K562 (cell line): Measurements from ENCODE around the gene TTLL12.

Source experiments
- ATF2 ChIP-seq: sonication (generic); formaldehyde crosslinking; IDR thresholded peaks from 2 replicates; pipeline ENCODE4 v1.8.1; 2022; ENCODE audit warnings: missing genetic modification reagents
- CTCF ChIP-seq, 3 experiments: IDR thresholded peaks in 2 of 3; conservative IDR thresholded peaks in 1 of 3; 2 replicates each; pipeline ENCODE4 v1.5.1; 2011 to 2012; ENCODE audit warnings: low read length in 3 of 3, mild to moderate bottlenecking in 3 of 3, control low read depth in 2 of 3, improper control_type of control experiment in 1 of 3, inconsistent platforms in 1 of 3, low read depth in 1 of 3, mixed read lengths in 1 of 3, moderate library complexity in 1 of 3; ENCODE audit not compliant: insufficient read depth in 2 of 3
- EZH2 ChIP-seq: IDR thresholded peaks from 2 replicates; pipeline ENCODE4 v1.6.1; 2012; ENCODE audit warnings: low read depth, mild to moderate bottlenecking, inconsistent platforms, low read length, borderline replicate concordance
- POLR2AphosphoS2 ChIP-seq: IDR thresholded peaks from 2 replicates; pipeline ENCODE4 v1.6.1; 2012; ENCODE audit warnings: low read length, improper control_type of control experiment
- SETDB1 ChIP-seq: IDR thresholded peaks from one replicate; pipeline ENCODE4 v1.6.1; 2012; ENCODE audit warnings: low read length, control low read depth, inconsistent platforms
- TAF1 ChIP-seq: IDR thresholded peaks from 2 replicates; pipeline ENCODE4 v1.6.1; 2011; ENCODE audit warnings: mild to moderate bottlenecking, low read length, moderate library complexity; ENCODE audit not compliant: insufficient read depth, control insufficient read depth, severe bottlenecking; ENCODE audit errors: extremely low read depth

GRCh38 chr22:43150731-43151206 is 36.2 kb downstream of the TTLL12 start:
- TF ChIP-seq CTCF (IDR thresholded peaks at IDR 0.05 in 2 of 3, conservative IDR thresholded peaks at IDR 0.05 in 1 of 3; ENCODE audit: insufficient read depth in 2 of 3, low read depth in 1 of 3, low read length in 3 of 3) (no peak), ATF2 (CRISPR knock-in tag) (no peak), EZH2 (no peak), TAF1 (no peak), POLR2AphosphoS2 (no peak), SETDB1 (no peak)
